ENCODE results near the gene RAB40C.
"Not testable (repeated sequence)": the region's sequence is repeated elsewhere in the genome, so short reads cannot be mapped to it uniquely, and the experiment has no call there.

Gene RAB40C

DNA sequence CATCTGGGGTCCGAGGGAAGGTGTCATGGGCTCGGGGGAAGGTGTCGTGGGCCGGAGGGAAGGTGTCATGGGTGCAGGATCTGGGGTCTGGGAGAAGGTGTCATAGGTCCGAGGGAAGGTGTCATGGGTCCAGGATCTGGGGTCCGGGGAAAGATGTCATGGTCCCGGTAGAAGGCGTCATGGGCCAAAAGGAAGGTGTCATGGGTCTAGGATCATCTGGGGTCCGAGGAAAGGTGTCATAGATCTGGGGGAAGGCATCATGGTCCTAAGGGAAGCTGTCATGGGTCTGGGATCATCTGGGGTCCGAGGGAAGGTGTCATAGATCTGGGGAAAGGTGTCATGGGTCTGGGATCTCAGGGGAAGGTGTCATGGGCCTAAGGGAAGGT lies 942 bp downstream of the RAB40C start:
- no peak for DNase-seq (ENCODE audit: low spot score)

GRCh38 chr16:591231-591630 lies 1.4 kb downstream of the RAB40C start:
- DNase-seq (ENCODE audit: low spot score): no peak

GRCh38 chr16:591892-592517 lies 2.1 kb downstream of the RAB40C start:
- DNase-seq (ENCODE audit: low spot score): no peak

GRCh38 chr16:592518-593306 lies 2.8 kb downstream of the RAB40C start:
- DNase-seq (ENCODE audit: low spot score): no peak

GRCh38 chr16:593406-593805 lies 3.5 kb downstream of the RAB40C start:
- DNase-seq (ENCODE audit: low spot score): no peak

DNA sequence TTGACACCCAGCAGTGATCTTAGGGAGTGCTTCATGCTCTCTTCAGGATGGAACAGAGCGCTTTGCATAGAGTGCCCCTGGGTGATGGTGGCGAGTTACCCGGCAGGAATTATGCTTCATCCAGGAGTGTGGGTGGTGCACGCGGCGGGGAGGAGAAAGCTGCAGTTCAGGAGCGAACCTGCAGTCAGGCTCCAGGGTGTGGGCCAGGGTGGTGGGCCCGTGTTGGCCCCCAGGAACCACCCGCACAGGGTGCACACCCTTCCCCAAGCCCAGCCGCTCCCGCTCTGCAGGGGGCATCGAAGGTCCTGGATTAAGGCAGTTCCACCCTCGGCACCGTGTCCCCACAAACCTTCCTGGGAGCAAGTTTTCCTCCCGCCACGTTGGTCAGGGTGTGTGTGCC lies 3.9 kb downstream of the RAB40C start:
- no peak for DNase-seq (ENCODE audit: low spot score)

DNA sequence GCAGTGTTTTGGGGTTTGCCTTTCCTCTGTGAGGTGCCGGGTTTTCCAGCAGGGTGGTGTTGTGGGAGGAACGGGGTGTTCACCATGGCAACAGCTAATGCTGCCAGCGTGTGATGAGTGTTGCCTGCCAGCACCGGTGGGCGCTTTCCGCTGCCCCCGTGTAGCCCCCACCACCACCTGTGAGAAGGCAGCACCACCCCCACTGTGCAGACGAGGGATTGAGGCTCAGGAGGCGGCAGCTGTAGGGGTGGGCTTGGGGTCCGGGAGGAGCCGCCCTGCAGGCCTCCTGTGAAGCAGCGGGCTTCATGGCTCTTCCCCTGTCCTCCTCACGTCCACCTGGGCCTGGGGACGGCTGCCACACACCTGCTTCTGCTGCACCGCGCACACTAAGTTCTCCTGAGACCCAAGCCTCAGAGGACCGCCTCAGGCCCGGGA lies 5.2 kb downstream of the RAB40C start:
- no peak for DNase-seq (ENCODE audit: low spot score)

DNA sequence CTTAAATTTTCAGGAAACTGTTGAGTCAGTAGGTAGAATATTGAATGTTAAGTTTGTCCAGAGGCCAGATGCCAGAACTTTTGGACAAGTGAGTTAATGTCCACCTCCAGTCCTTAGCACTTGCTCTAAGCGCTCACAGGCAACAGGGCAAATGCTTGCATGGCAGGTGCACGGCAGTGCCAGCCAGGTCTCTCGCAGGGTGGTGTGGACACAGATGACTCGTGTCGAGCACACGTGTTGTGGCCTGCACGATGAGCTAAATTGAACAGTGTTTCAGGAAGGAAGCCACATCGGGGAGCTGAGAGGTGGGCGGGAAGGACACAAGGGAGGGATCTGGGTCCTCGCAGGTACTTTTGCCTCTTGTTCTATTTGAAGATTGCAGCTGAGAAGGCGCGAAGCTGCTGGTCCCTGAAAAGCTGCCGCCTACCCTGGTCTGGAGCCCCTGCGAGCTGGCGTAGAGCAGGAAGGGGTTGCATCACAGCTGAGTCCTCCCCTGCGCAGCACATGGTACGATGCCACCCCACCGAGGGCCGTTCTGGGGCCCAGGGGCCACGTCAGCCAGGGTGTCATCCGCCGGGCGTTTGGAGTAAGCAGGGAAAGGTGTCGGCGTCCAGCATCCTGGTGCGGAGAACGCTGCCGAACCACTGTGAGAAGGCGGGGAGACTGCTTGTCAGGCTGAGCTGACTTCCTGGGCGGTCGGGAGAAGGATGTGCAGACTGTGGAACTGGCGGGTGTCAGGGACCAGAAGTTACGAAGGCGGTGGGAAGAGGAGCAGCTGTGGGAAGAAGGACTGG lies 6.3 kb downstream of the RAB40C start:
- DNase-seq (ENCODE audit: low spot score): no peak

GRCh38 chr16:596736-597060 lies 6.8 kb downstream of the RAB40C start:
- DNase-seq (ENCODE audit: low spot score): no peak

DNA sequence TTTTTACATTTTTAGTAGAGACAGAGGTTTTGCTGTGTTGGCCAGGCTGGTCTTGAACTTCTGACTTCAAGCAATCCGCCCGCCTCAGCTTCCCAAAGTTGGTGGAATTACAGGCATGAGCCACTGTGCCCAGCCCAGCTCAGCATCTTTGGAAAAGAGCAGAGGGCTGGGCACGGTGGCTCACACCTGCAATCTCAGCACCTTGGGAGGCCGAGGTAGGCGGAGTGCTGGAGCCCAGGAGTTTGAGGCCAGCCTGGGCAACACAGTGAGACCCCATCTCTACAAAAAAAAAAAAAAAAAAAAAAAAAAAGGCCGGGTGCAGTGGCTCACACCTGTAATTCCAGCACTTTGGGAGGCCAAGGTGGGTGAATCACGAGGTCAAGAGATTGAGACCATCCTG lies 7.8 kb downstream of the RAB40C start:
- DNase-seq (ENCODE audit: low spot score): not testable (repeated sequence)

GRCh38 chr16:598823-599739 lies 9.2 kb downstream of the RAB40C start:
- no peak for DNase-seq (ENCODE audit: low spot score)

DNA sequence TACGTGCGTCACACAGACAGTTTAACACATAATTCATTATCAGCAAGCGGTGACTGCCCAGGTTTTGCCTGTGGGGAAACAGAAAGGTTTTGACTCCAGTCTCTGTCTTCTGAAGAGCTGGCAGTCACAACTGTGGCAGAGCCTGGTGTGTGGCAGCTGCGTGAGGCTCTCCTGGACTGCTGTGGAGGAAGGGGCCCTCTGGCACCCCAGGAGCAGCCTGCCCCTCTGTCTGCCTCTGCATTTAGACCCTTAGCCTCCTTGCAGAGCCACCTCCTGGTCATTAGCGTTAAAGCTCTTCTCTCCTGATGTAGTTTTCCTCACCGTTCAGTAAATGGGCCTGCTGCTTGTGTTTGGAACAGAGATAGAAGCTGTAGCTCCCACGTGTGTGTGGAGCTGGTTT lies 10.9 kb downstream of the RAB40C start:
- no peak for DNase-seq (ENCODE audit: low spot score)

- DNase-seq (ENCODE audit: low spot score): no peak
These were observed 14.1 kb downstream of the RAB40C start for GRCh38 chr16:603933-604332.

- DNase-seq (ENCODE audit: low spot score): no peak
These were observed 16.9 kb downstream of the RAB40C start for GRCh38 chr16:606656-607307.

DNA sequence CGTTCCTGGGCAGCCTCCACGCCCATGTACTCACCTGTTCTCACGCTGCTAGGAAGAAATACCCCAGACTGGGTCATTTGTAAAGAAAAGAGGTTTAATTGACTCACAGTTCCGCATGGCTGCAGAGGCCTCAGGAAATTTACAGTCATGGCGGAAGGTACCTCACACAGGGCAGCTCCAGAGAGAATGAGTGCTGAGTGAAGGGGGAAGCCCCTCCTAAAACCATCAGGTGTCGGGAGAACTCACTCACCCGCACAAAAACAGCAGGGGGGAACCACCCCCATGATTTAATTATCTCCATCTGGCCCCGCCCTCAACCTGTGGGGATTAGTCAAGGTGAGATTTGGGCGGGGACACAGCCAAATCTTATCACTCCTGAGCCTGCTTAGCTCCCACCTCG lies 18.2 kb downstream of the RAB40C start:
- DNase-seq (ENCODE audit: low spot score): no peak

GRCh38 chr16:609316-609715 lies 19.4 kb downstream of the RAB40C start:
- DNase-seq (ENCODE audit: low spot score): no peak

- DNase-seq (ENCODE audit: low spot score): no peak
These were observed 20.1 kb downstream of the RAB40C start for GRCh38 chr16:609984-610383.

- peak; percentile 68 for DNase-seq (ENCODE audit: low spot score)
These were observed 20.9 kb downstream of the RAB40C start for GRCh38 chr16:610513-611381.

GRCh38 chr16:615122-615521 lies 25.3 kb downstream of the RAB40C start:
- no peak for DNase-seq (ENCODE audit: low spot score)

DNA sequence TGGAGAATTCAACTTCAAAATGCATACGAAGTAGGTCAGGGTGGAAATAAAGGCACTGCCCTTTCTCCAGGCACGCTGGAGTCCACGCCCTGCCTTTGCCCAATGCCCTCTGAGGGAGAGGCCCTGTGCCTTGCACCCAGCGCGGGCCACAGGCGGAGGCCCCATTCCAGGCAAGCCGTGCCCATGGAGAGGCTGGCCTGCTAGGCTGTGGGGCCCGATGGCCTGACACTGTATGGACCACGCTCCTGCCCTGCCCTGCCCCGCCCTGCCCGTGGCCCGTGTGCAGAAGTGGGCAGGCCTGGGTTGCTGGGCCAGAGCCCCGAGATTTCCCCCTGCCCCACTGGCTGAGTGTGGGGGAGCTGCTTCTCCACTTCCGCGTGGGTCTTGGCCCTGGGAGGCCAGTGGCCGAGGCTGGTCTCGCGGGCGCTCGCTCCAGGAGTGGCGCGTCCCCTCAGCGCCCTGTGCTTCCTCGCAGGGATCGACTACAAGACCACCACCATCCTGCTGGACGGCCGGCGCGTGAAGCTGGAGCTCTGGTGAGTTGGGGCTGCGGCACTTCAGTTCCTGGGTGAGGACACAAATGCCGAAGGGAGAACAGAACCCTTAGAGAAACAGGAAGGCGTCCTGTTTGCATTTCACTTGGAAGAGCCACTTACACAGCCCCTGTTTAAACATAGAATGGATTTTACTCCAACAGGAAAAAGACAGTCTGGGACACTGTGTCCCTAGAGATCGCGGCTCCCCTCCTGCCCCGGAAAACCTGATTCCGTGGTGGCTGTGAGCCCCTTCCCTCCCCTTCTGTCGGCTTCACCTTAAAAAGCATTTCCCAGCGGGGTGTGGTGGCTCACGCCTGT lies 27.1 kb downstream of the RAB40C start:
- no peak for DNase-seq (ENCODE audit: low spot score)

Data from HuH-7.5 (cell line).